HEK293 (cell line): Measurements from ENCODE around the gene OR2A12.

ENCODE experiments used
- CTCF ChIA-PET: fragments of 350-600 bp; formaldehyde crosslinking; extraction: SDS; loops from one replicate; lab custom pipeline; 2021; ENCODE audit warnings: antibody characterized with exemption; lab: Yijun Ruan, JAX
- POLR2A ChIA-PET: fragments of 300-600 bp; formaldehyde crosslinking; extraction: SDS; loops from one replicate; lab custom pipeline; 2020; ENCODE audit warnings: antibody characterized with exemption, inconsistent platforms; lab: Yijun Ruan, JAX
- H3K27ac ChIP-seq: fragments of 200-500 bp; sonication (Bioruptor generic); 2 replicates; pipeline ENCODE4 v1.5.1; 2014; ENCODE audit warnings: low read depth, low read length, control low read depth, inconsistent platforms; ENCODE audit errors: extremely low read depth
- H3K36me3 ChIP-seq, 2 experiments: fragments of 200-500 bp in 1 of 2; sonication (Bioruptor generic) in 1 of 2; 1 replicate in 1 of 2; 2 replicates in 1 of 2; pipeline ENCODE4 v1.5.1; 2014 to 2017; ENCODE audit warnings: inconsistent platforms in 2 of 2, low read length in 2 of 2; ENCODE audit not compliant: control insufficient read depth in 2 of 2, insufficient read depth in 1 of 2
- H3K4me1 ChIP-seq: fragments of 200-500 bp; sonication (Bioruptor generic); 2 replicates; pipeline ENCODE4 v1.5.1; 2014; ENCODE audit warnings: mild to moderate bottlenecking, low read length, inconsistent platforms; ENCODE audit not compliant: control insufficient read depth, insufficient read depth
- H3K4me3 ChIP-seq: 2 replicates; pipeline ENCODE4 v1.5.1; 2011; ENCODE audit warnings: low read depth, mild to moderate bottlenecking, control low read depth, low read length, moderate library complexity
- H3K9me3 ChIP-seq: fragments of 200-500 bp; sonication (Bioruptor generic); 2 replicates; pipeline ENCODE4 v1.5.1; 2014; ENCODE audit warnings: low read depth, low read length, inconsistent platforms; ENCODE audit not compliant: control insufficient read depth, insufficient read depth
- KLF16 ChIP-seq: fragments of 450-650 bp; formaldehyde crosslinking; IDR thresholded peaks from 2 replicates; pipeline ENCODE4 v1.5.1; 2017; ENCODE audit warnings: missing biosample characterization, missing genetic modification characterization
- MEIS1 ChIP-seq: sonication (generic); formaldehyde crosslinking; IDR thresholded peaks from 2 replicates; pipeline ENCODE4 v1.8.1; 2022; ENCODE audit warnings: missing genetic modification reagents, mild to moderate bottlenecking, borderline replicate concordance
- ZBTB26 ChIP-seq: fragments of 450-650 bp; formaldehyde crosslinking; optimal IDR thresholded peaks from 2 replicates; pipeline ENCODE3; 2016; ENCODE audit warnings: missing biosample characterization, mild to moderate bottlenecking, missing genetic modification characterization
- ZBTB44 ChIP-seq: fragments of 450-650 bp; IDR thresholded peaks from 2 replicates; pipeline ENCODE4 v1.5.1; 2018; ENCODE audit warnings: missing biosample characterization, mild to moderate bottlenecking, missing genetic modification characterization
- ZFP69B ChIP-seq: fragments of 450-650 bp; formaldehyde crosslinking; IDR thresholded peaks from 2 replicates; pipeline ENCODE4 v1.5.1; 2016; ENCODE audit warnings: missing biosample characterization, missing genetic modification characterization
- ZNF112 ChIP-seq: fragments of 450-650 bp; formaldehyde crosslinking; IDR thresholded peaks from 2 replicates; pipeline ENCODE4 v1.5.0; 2017; ENCODE audit warnings: missing biosample characterization, missing genetic modification characterization
- ZNF121 ChIP-seq: fragments of 450-650 bp; formaldehyde crosslinking; IDR thresholded peaks from 2 replicates; pipeline ENCODE4 v1.5.1; 2016; ENCODE audit warnings: missing biosample characterization, missing genetic modification characterization
- ZNF37A ChIP-seq: fragments of 450-650 bp; IDR thresholded peaks from 2 replicates; pipeline ENCODE4 v1.5.1; 2018; ENCODE audit warnings: missing biosample characterization, missing genetic modification characterization
- ZNF416 ChIP-seq: fragments of 450-650 bp; formaldehyde crosslinking; IDR thresholded peaks from 2 replicates; pipeline ENCODE4 v1.5.1; 2016; ENCODE audit warnings: missing biosample characterization, missing genetic modification characterization
- ZSCAN18 ChIP-seq: fragments of 450-650 bp; formaldehyde crosslinking; IDR thresholded peaks from 2 replicates; pipeline ENCODE4 v1.5.1; 2016; ENCODE audit warnings: missing biosample characterization, missing genetic modification characterization
- TF ChIP-seq, protein P1 (sequence below): fragments of 450-650 bp; formaldehyde crosslinking; conservative IDR thresholded peaks from 2 replicates; pipeline ENCODE4 v1.5.1; 2016; ENCODE audit warnings: low read depth, missing biosample characterization, missing genetic modification characterization
- TF ChIP-seq, protein P2 (sequence below): fragments of 450-650 bp; formaldehyde crosslinking; IDR thresholded peaks from 2 replicates; pipeline ENCODE4 v1.5.1; 2016; ENCODE audit warnings: missing biosample characterization, missing genetic modification characterization
- TF ChIP-seq, protein P3 (sequence below): fragments of 450-650 bp; formaldehyde crosslinking; IDR thresholded peaks from 2 replicates; pipeline ENCODE4 v1.5.1; 2016; ENCODE audit warnings: missing biosample characterization, missing genetic modification characterization
- TF ChIP-seq, protein P4 (sequence below): fragments of 450-650 bp; formaldehyde crosslinking; IDR thresholded peaks from 2 replicates; pipeline ENCODE4 v1.5.1; 2016; ENCODE audit warnings: missing biosample characterization, missing genetic modification characterization
- TF ChIP-seq, protein P5 (sequence below): fragments of 450-650 bp; formaldehyde crosslinking; IDR thresholded peaks from 2 replicates; pipeline ENCODE4 v1.5.1; 2016; ENCODE audit warnings: missing biosample characterization, missing genetic modification characterization

The OR2A12 gene

DNA sequence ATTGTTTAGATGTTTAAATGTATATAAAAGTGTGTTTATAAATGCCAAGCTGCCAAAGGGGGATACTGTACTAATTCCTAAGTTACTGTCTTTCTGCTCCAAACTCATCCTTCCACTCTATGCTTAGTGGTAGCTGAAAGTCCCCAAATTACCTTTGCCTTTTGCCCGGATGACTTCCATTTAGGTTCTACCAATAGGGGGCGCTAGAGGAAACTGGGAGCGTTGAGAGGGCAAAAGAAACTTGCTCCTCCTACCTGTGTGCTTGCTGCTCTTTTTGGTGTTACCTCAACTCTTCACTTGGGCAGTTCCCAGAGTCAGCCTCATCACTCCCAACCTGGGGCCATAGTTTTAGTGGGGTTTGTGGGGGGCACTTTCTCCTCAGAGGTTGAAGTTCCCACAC is 22.4 kb upstream of the OR2A12 start:
- Histone ChIP-seq H3K4me1 (no peaks in the 10 kb centered on the region), H3K4me3 (no peak overlapping the region), H3K9me3 (no peaks in the 10 kb centered on the region), H3K36me3 (no peaks in the 10 kb centered on the region)
- ChIA-PET POLR2A (no interaction called here), CTCF (interaction anchor here (0.6 to 1.0 kb wide), 5 partner anchors 10 to 1713 kb away, joined by 3 to 4 read pairs (median 3); no protein-coding TSS in a partner anchor)
- TF ChIP-seq, protein P1, sequence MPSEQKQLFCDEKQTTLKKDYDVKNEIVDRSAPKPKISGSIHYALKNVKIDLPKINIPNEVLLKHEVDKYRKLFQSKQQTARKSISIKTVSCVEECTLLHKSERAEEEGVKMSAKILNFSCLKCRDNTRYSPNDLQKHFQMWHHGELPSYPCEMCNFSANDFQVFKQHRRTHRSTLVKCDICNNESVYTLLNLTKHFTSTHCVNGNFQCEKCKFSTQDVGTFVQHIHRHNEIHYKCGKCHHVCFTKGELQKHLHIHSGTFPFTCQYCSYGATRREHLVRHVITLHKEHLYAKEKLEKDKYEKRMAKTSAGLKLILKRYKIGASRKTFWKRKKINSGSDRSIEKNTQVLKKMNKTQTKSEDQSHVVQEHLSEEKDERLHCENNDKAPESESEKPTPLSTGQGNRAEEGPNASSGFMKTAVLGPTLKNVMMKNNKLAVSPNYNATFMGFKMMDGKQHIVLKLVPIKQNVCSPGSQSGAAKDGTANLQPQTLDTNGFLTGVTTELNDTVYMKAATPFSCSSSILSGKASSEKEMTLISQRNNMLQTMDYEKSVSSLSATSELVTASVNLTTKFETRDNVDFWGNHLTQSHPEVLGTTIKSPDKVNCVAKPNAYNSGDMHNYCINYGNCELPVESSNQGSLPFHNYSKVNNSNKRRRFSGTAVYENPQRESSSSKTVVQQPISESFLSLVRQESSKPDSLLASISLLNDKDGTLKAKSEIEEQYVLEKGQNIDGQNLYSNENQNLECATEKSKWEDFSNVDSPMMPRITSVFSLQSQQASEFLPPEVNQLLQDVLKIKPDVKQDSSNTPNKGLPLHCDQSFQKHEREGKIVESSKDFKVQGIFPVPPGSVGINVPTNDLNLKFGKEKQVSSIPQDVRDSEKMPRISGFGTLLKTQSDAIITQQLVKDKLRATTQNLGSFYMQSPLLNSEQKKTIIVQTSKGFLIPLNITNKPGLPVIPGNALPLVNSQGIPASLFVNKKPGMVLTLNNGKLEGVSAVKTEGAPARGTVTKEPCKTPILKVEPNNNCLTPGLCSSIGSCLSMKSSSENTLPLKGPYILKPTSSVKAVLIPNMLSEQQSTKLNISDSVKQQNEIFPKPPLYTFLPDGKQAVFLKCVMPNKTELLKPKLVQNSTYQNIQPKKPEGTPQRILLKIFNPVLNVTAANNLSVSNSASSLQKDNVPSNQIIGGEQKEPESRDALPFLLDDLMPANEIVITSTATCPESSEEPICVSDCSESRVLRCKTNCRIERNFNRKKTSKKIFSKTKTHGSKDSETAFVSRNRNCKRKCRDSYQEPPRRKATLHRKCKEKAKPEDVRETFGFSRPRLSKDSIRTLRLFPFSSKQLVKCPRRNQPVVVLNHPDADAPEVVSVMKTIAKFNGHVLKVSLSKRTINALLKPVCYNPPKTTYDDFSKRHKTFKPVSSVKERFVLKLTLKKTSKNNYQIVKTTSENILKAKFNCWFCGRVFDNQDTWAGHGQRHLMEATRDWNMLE (tag by site-specific recombination), result no peak
- TF ChIP-seq, protein P2, sequence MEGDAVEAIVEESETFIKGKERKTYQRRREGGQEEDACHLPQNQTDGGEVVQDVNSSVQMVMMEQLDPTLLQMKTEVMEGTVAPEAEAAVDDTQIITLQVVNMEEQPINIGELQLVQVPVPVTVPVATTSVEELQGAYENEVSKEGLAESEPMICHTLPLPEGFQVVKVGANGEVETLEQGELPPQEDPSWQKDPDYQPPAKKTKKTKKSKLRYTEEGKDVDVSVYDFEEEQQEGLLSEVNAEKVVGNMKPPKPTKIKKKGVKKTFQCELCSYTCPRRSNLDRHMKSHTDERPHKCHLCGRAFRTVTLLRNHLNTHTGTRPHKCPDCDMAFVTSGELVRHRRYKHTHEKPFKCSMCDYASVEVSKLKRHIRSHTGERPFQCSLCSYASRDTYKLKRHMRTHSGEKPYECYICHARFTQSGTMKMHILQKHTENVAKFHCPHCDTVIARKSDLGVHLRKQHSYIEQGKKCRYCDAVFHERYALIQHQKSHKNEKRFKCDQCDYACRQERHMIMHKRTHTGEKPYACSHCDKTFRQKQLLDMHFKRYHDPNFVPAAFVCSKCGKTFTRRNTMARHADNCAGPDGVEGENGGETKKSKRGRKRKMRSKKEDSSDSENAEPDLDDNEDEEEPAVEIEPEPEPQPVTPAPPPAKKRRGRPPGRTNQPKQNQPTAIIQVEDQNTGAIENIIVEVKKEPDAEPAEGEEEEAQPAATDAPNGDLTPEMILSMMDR, result 0 out of 2 replicates have a peak, but pooled peaks have one; percentile 10
- TF ChIP-seq, all 188 proteins: peak for 1
- H3K27ac ChIP-seq, result no peak overlapping the region

GRCh38 chr7:144069511-144069910 is 16.6 kb upstream of the OR2A12 start, which contains the start of gene OR2A25:
Gene OR2A25, plus strand, starts transcription at chr7:144069811. Its CDS starts 4,409 bp downstream, at chr7:144074220.
- ChIA-PET CTCF (no interaction called here), POLR2A (no interaction called here)
- H3K27ac ChIP-seq, result no peak within 1 kb of the TSS
- no peaks in the 10 kb centered on the region for H3K36me3 ChIP-seq
- H3K9me3 ChIP-seq, result no peaks in the 10 kb centered on the region
- no peak within 1 kb of the TSS for H3K4me3 ChIP-seq
- H3K4me1 ChIP-seq, result no peaks in the 10 kb centered on the region
- TF ChIP-seq, protein P3, sequence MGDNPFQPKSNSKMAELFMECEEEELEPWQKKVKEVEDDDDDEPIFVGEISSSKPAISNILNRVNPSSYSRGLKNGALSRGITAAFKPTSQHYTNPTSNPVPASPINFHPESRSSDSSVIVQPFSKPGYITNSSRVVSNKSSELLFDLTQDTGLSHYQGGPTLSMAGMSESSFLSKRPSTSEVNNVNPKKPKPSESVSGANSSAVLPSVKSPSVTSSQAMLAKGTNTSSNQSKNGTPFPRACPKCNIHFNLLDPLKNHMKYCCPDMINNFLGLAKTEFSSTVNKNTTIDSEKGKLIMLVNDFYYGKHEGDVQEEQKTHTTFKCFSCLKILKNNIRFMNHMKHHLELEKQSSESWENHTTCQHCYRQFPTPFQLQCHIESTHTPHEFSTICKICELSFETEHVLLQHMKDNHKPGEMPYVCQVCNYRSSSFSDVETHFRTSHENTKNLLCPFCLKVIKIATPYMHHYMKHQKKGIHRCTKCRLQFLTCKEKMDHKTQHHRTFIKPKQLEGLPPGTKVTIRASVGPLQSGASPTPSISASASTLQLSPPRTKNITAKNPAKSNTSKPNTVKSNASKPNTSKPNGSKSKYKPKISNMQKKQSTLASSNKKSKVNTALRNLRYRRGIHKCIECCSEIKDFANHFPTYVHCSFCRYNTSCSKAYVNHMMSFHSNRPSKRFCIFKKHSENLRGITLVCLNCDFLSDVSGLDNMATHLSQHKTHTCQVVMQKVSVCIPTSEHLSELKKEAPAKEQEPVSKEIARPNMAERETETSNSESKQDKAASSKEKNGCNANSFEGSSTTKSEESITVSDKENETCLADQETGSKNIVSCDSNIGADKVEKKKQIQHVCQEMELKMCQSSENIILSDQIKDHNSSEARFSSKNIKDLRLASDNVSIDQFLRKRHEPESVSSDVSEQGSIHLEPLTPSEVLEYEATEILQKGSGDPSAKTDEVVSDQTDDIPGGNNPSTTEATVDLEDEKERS, result no peak
- no peak for TF ChIP-seq ZBTB44 (tag by site-specific recombination)
- TF ChIP-seq ZNF416, result no peak
- TF ChIP-seq ZNF112 (tag by site-specific recombination), result no peak
- no peak for TF ChIP-seq ZNF121
- no peak for TF ChIP-seq ZBTB26 (tag by site-specific recombination)
- TF ChIP-seq ZSCAN18 (tag by site-specific recombination), result no peak
- TF ChIP-seq, protein P4, sequence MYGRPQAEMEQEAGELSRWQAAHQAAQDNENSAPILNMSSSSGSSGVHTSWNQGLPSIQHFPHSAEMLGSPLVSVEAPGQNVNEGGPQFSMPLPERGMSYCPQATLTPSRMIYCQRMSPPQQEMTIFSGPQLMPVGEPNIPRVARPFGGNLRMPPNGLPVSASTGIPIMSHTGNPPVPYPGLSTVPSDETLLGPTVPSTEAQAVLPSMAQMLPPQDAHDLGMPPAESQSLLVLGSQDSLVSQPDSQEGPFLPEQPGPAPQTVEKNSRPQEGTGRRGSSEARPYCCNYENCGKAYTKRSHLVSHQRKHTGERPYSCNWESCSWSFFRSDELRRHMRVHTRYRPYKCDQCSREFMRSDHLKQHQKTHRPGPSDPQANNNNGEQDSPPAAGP (tag by site-specific recombination), result no peak
- TF ChIP-seq ZFP69B (tag by site-specific recombination), result no peak
- TF ChIP-seq, protein P5, sequence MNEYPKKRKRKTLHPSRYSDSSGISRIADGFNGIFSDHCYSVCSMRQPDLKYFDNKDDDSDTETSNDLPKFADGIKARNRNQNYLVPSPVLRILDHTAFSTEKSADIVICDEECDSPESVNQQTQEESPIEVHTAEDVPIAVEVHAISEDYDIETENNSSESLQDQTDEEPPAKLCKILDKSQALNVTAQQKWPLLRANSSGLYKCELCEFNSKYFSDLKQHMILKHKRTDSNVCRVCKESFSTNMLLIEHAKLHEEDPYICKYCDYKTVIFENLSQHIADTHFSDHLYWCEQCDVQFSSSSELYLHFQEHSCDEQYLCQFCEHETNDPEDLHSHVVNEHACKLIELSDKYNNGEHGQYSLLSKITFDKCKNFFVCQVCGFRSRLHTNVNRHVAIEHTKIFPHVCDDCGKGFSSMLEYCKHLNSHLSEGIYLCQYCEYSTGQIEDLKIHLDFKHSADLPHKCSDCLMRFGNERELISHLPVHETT (tag by site-specific recombination), result no peak
- TF ChIP-seq MEIS1 (CRISPR knock-in tag), result no peak
- TF ChIP-seq ZNF37A (tag by site-specific recombination), result no peak
- TF ChIP-seq KLF16 (tag by site-specific recombination), result no peak
